Measurements from ENCODE around the gene COL5A3.
"Not testable (repeated sequence)": the region's sequence is repeated elsewhere in the genome, so short reads cannot be mapped to it uniquely, and the experiment has no call there.

The COL5A3 gene

DNA sequence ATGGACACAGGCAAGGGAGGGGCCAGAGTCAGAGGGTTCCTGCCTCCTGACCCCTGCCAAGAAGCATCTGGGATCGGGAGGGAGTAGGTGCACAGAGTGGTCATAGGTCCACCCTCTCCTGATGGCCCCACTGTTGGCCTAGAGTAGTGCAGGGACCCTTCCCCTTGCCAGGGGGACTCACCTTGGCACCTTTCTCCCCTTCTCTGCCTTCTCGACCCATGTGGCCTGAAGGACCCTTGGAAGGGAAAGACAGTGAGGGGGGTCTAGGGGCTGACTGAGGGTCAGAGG, 40.7 kb downstream of the COL5A3 start:
- no peak for DNase-seq

DNA sequence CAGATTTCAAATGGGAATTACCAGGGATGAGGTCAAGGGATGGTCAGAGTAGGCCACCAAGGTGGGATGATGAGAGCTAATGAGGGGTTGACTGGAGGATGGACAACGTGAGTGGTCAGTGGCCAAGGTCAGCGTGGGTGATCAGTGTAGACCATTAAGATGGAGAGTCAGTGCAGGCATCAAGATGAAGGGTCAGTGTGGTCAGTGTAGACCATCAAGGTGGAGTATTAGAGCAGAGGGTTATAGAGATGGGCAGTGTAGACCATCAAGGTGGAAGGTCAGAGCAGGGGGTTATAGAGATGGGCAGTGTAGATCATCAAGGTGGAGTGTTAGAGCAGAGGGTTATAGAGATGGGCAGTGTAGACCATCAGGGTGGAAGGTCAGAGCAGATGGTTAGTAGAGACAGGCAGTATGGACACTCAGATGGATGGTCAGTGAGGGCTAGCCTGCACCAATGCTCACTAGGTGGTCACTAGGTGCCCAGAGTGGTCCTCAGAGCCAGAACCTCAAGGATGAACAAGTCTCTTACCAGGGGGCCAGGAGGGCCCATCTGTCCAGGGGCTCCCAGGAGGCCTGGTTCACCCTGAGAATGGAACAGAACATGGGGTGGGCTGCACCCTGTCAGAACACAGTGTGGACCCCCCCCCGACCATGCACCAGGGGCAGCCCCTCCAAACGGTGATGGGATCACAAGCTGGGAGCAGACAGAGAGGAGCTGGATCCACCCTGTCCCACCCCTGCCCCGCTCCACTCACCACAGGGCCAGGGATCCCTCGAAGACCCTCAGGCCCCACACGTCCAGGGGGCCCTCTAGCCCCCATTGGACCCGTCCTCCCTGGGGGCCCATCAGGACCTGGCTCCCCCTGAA, 41.2 kb downstream of the COL5A3 start:
- DNase-seq = no peak

DNA sequence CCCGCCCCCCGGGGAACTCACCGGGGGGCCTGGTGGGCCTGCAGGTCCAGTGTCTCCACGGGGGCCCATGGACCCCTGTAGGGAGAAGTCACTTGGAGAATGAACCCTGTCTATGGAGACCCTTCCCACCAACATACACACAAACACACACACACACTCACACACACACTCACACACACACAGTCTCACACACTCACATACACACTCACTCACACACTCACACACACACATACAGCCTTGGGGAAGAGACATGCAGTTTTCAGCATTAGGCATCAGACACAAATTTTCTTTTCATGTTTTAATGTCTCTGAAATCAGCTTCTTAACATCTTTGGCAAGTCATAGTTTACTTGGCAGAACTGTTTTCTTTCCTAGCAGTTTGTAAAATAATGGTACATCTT, 43.0 kb downstream of the COL5A3 start:
- DNase-seq = no peak

DNA sequence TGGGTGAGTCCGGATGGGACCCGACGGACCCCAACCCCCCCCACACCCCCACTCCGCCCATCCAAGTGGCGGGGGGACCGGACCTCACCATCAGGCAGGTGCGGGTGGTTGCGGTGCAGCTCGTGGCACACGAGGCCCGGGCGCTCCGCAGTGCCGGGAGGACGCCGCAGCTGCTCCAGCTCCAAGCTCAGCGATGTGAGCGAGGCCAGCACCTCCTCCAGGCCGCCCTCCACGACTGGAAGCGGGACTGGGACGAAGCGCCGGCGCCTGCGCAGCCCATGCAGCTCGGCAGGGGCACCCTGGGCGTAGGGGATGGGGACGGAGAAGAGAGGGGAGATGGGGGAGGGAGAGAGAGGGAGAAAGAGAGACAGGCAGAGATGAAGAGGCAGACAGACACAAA, 43.9 kb downstream of the COL5A3 start:
- DNase-seq = no peak

DNA sequence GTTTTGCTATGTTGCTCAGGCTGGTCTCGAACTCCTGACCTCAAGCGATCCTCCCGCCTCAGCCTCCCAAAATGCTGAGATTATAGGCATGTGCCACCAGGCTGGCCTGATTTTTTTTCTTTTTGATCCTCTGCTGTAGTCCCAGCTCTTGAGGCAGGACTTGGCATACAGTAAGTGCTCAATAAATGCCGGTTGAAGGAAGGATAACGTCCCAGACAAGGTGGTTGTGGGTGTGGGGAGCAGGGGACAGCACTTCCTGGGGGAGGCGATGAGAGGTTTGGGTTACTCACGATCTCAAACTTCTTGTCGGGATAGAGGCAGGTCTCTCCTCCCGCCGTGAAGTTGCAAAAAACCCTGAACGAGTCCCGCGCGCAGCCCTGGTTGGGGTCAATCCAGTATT, 44.3 kb downstream of the COL5A3 start:
- no peak for DNase-seq

DNA sequence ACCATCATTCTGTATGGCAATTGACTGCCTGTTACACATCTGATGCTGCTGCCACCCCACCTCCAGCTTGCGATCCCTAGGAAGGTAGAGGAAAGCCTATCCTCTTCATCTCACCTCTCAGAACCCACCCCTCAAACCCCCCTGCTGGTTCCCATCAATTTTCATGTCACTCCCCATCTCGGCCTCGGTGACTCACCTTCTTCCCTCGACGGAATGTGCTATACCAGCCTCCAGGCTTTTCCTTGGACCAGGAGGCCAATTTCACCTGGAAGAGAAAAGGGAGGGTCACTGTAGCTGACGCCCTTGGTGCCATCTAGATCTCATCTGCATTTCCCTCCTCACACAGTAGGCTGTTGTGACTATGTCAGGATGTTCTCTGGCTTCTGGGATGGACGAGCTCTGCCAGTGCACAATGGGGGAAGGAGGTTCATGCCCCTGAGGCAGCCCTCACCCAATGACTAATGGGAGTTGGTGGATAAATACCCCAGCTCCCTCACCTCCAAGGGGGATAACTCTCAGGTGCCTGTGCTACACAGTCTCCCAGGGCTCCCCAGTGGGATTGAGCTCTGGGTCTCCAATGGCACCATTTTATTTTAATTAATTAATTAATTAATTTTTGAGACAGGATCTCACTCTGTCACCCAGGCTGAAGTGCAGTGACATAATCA, 47.5 kb downstream of the COL5A3 start:
- DNase-seq = no peak

DNA sequence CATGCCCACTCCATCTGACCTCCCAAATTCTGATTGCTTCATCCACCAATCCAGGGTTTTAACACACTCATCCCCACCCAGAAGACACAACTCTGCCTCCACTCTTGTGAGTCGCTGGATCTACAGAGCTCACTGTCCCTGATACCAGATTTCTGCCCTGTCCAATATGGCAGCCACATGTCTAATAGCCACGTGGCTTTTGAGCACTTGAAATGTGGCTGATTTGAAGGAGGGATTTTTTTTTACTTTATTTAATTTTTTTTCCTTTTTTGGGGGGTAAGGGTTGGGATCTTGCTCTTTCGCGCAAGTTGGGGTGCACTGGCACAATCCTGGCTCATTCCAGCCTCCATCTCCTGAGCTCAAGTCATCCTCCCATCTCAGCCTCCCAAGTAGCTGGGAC, 49.2 kb downstream of the COL5A3 start:
- no peak for DNase-seq

DNA sequence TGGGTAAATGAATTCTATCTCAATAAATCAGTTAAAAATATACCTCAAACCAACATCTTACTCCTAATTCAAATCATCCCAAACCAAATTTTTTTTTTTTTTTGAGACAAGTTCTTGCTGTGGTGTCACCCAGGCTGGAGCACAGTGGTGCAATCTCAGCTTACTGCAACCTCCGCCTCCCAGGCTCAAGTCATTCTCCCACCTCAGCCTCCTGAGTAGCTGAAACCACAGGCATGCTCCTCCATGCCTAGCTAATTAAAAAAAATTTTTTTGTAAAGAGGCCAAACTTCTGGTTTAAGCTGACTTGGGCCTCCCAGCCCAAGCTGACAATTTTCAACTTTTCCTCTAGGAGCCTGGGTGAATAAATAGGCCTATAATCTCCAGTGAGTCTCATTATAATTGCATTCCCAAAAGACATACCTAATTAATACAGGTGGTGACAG, 51.9 kb downstream of the COL5A3 start:
- no peak for DNase-seq

DNA sequence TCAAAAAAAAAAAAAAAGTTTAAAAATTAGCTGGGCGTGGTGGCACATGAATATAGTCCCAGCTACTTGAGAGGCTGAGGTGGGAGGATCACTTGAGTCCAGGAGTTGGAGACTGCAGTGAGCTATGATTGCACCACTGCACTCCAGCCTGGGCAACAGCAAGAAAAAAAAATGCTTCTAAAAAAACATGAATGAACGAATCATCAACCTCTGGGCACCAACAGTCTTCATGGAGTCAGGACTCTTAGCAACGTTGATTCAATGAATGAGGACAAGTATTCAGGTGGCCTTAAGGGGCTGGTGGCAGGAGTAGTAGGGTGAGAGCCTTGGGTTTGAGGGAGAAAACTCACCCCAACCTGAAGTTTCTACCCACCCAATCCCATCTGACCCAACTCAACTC, 53.3 kb downstream of the COL5A3 start:
- DNase-seq = no peak

DNA sequence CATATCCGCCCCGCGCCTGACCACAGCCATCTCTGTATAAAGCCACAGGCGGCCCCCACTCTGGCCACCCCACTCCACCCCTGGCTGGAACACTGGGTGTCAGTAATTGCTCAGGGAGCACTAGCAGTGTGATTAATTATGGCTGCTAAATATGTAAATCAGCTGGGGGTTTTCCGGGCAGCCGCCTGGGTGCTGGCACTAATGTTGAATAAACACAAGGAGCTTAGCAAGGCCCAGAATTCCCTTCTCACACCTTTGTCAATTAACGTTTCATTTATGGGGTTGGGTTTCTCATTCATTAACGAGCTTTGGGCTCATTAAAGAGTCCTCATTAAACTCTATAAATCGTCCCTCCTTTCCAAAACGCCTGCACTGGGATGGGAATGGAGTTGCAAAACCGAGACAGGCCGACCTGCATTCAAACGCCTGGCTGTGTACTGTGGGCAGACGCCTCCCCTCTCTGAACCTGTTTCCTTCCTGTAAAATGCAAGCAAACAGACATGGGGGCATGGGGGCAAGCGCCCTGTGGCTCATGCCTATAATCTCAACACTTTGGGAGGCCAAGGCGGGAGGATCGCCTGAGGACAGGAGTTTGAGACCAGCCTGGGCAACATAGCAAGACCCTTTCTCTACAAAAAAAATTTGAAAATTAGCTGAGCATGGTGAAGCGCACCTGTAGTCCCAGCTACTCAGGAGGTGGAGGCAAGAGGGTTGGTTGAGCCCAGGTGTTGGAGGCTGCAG, 56.3 kb downstream of the COL5A3 start:
- no peak for DNase-seq

DNA sequence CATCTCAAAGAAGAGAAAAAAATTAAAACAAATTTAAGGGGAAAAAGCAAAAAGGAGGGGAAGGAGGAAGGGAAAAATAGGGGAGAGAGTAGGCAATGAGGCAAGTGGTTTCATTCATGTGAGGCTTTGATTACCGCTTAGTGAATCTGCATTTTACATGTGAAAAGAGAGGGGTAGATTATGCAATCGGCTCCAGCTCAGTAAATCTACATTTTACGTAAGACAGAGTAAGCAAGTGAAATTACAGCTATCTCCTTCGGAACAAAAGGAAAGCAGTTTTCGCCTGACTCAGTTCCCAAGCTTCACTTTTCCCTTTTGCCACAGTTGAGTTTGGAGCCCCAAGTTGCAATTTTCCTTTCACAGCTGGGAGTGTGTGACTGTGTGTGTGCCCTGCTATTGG, 58.0 kb downstream of the COL5A3 start:
- no peak for DNase-seq

DNA sequence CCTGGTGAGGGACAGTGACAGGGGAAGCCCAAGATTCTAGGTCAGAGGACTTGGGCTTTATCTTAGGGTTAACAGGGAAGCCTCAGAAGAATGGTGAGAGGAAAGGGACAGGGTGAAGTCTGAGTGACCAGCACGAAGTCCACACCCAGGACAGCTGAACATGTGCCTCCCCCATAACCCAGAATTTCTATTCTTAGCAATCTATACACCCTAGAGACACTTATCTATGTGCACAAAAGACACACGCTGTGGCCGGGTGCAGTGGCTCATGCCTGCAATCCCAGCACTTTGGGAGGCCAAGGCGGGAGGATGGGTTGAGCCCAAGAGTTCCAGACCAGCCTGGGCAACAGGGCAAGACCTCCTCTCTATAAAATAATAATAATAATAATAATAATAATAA, 62.9 kb downstream of the COL5A3 start:
- DNase-seq = no peak

DNA sequence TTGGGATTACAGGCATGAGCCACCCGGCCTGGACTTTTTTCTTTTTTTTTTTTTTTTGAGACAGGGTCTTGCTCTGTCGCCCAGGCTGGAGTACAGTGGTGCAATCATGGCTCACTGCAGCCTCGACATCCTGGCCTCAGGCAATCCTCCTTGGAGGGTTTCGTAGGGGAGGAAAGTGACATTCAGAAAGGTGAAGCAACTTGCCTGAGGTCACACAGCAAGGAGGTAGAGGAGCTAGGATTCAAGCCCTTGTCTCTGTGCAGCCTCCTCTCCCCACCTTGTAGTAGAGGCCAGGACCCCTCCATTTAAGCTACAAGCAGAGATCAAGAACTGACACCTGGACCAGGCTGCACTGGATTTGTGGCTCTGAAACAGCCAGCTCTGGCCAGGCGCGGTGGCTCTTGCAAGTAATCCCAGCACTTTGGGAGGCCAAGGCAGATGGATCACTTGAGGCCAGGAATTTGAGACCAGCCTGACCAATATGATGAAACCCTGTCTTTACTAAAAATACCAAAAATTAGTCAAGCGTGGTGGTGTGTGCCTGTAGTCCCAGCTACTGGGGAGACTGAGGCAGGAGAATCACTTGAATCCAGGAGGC, 63.7 kb downstream of the COL5A3 start:
- DNase-seq = not testable (repeated sequence)

DNA sequence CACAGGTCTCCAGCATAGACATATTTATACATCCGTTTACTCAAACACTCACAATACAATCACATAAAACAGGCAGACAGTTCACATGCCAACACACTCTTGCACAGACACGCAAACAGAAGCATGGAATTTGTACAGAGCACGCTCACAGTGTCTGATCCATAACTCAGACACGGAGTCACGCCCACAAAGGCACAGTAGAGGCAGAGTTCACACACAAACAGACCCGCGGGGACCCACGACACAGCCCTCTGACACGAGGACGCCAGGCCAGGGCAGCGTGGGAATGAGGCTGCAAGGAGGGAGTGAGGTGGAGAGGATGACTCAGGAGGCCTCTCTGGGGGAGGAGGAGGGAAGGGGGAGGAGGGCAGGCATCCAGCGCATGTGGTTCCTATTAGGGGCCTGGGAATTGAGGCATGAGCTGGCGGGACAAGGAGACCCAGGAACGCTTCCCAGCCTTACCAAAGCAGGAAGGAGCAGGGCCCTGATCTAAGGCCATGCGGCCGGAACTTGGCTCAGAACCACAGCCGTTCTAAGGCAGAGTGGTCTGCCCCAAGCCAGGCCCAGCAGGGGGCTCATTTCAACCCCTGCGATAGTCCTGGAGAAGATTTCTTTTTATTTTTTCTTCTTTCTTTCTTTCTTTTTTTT, 64.9 kb downstream of the COL5A3 start:
- DNase-seq = no peak

DNA sequence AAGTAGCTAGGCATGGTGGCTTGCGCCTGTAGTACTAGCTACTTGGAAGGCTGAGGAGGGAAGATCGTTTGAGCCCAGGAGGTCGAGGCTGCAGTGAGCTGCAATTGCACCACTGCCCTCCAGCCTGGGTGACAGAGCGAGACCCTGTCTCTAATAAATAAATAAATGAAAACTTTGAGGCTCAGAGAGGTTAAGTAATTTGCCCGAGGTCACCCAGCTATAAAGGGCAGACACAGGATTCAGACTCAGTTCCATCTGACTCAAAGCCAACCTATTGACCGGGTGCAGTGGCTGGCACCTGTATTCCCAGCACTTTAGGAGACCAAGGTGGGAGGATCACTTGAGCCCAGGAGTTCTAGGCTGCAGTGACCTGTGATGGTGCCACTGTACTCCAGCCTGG, 66.6 kb downstream of the COL5A3 start:
- no peak for DNase-seq

DNA sequence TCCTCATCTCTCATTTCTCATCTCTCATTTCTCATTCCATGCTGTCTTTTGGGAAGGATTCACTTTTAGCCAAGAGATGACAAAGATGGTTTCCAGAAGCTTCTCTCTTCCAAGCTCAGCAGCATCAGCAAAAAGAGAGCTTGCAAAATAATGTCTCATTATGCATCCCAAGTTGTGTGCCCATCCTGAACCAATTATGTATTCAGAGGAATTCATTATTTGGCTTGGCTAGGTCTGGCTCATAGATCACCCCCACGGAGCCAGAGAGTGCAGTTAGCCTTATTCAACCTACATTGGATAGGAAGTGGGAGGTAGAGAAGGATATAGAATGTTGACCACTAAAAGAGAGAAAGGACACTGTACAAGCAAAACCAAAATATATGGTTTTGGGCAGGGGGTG, 68.6 kb downstream of the COL5A3 start:
- DNase-seq = no peak

DNA sequence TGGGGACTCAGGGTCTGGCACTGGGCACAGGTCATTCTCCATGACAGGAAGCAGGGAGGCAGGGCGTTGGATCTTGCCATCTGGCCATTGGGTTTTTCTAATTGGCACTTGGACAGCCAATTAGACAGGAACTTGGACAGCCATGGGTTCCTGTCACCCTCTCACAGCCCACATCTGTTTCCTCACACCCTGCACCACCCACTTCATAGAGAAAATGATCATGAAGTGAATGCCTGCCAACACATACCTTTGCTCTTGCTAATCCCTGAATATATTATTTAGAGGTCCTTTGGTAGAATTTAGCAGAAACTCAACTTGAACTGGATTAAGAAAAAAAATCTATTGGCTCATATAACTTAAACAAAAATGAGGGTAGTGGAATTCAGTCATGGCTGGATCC, 69.1 kb downstream of the COL5A3 start:
- no peak for DNase-seq

DNA sequence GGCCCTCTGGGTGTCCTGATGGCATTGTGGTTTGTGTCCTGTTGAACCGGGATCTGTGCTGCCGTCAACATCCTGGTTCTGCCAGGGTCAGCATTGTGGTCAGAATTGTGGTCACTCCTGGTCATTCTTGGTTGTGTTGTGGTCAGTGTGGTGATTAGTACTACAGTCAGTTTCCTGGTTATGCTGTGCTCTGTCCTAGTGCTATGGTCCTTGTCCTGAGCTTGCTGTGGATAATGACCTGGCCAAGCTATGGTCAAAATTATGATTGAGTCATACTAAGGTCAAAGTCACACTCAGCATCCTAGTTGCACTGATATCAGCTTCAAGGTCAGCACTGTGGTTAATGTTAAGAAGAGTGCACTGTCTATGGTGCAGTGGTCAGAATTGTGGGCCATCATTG, 69.5 kb downstream of the COL5A3 start:
- DNase-seq = no peak

DNA sequence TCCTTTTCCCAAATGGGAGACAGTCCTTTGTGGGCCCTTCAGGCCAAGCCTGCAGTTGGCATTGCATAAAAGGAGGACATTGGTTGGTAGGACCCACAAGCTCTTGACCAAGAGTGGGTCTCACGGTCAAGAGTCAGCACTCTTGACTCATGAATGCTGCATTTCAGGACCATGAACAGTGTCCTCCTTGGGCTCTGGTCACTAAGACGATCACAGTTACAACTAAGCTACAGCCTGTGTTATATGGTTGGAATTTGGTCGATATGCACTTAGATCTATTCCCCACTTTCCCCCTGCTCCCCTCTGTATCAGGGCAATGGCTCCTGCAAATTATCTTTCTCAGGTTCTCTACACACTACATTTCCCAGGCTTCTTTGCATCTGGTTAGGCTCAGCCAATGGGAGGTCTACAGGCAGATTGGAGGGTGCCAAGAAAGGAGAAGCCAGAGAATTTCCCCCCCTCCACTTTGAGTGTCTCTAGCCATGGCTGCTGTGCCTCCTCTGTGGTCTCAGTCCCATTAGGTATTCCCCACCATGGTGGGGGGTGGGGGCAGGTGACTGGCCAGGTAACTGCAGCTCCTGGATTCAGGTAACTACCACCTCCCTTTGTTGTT, 70.9 kb downstream of the COL5A3 start:
- DNase-seq = no peak

DNA sequence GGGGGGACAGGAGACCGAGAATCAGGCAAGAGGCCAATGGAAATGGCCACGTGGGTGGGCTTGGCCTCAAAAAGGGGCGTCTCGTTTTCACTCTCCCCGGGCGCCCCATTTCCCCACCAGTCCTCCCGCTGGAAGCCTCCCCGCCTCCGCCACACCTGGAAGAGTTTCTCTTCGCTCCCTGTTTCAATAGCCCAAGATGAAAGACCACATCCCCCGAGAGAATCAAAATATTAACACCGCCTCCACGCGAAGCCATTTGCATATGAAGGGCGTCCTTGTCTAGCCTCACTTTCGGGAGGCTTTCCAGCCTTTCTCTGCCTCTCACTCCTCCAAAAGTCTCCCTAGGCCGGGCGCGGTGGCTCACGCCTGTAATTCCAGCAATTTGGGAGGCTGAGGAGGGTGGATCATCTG, 73.3 kb downstream of the COL5A3 start:
- DNase-seq = no peak

DNA sequence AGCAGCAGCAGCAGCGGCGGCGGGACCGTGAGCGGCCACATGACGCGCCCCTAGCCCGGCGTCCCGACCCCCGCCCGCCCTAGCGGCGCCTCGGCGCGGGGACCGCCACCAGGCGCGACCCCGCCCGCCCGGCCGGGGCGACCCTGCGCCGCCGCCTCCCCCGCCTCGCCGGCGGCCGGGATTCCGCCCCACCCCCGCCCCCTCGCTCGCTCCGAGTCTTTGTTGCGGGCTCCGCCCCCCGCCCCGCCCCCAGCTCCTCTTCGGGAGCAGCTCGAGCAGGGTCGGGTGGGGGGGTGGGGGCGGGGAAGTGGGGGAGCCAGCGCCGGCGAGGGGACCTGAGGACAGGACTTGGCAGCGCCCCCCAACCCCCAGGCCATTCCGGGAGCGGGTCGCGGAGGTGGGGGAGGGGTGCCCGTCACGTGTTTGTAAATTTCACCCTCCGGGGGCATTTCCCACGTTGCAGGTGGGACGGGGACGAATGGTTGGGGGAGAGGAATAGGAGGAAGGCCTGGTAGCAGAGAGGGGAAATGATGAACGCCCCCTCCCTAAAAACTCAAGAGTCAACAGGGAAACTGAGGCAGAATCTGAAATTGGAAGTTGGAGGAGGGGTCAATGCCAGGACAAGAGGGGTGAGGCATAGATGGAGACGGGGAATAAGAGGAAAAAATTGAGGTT, 73.8 kb downstream of the COL5A3 start, which contains the start of gene OLFM2:
Gene OLFM2, minus strand, starts transcription at position 190 of the 675 bp plus-strand sequence. Its CDS starts 149 bp downstream, at position 41.
- no peak for DNase-seq

All from NCI-H1417 treated with DMSO at 0.1 percent for 48 hours (cell line).